Sigmoid colon (tissue), 4 donors: ENCODE measurements around the gene RNF217.

ENCODE experiments used
- POLR2A ChIP-seq, 2 donors: fragments of 450-650 bp; IDR thresholded peaks; one replicate each; pipeline ENCODE4 v1.6.1; 2016; ENCODE audit warnings: antibody characterized with exemption in 2 of 2, mild to moderate bottlenecking in 2 of 2, moderate library complexity in 2 of 2
- POLR2AphosphoS5 ChIP-seq, 4 donors: sonication (generic); formaldehyde crosslinking; IDR thresholded peaks; one replicate each; pipeline ENCODE4 v1.6.1; 2017; ENCODE audit warnings: antibody characterized with exemption in 4 of 4
- TF ChIP-seq, protein P1 (sequence below), 4 experiments: fragments of 450-650 bp in 3 of 4; fragments of 200-600 bp in 1 of 4; IDR thresholded peaks; one replicate each; pipeline ENCODE4 v1.5.1; 2016 to 2019; ENCODE audit warnings: antibody characterized with exemption in 4 of 4, mild to moderate bottlenecking in 3 of 4, moderate library complexity in 2 of 4

DNA sequence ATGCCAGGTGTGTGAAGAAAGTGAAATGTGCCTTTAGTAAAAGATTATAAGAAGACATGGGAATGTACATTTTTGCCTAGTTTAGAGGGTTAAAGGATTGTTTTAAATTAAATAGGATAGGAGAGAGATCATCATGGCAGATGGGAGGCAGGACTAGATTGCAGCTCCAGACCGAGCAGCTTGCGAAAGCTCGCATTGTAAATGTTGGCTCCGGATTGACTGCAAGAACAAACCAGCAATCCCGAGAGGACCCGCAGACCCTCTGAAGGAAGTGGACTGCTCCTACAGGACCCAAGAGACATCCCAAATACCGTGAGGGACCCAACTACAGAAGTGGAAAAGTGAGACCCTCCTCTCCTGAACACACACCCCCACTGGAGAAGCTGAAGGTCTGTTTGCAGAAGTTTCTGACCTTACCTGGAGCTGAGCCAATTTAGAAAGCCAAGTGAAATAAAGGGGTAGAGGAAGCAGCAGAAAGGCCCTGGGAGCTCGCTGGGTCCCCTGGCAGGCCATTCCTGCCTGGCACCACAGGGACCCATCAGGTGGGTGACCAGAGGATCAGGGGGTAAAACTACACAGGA lies 161.3 kb downstream of the RNF217 start:
- TF ChIP-seq, protein P1, sequence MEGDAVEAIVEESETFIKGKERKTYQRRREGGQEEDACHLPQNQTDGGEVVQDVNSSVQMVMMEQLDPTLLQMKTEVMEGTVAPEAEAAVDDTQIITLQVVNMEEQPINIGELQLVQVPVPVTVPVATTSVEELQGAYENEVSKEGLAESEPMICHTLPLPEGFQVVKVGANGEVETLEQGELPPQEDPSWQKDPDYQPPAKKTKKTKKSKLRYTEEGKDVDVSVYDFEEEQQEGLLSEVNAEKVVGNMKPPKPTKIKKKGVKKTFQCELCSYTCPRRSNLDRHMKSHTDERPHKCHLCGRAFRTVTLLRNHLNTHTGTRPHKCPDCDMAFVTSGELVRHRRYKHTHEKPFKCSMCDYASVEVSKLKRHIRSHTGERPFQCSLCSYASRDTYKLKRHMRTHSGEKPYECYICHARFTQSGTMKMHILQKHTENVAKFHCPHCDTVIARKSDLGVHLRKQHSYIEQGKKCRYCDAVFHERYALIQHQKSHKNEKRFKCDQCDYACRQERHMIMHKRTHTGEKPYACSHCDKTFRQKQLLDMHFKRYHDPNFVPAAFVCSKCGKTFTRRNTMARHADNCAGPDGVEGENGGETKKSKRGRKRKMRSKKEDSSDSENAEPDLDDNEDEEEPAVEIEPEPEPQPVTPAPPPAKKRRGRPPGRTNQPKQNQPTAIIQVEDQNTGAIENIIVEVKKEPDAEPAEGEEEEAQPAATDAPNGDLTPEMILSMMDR (IDR thresholded peaks at IDR 0.05), result no peak
- TF ChIP-seq POLR2AphosphoS5 (IDR thresholded peaks at IDR 0.05), result no peak
- no peak for TF ChIP-seq POLR2A (IDR thresholded peaks at IDR 0.05)
